ENCODE measurements around the gene UBR2.
"Not testable (repeated sequence)": the region's sequence is repeated elsewhere in the genome, so short reads cannot be mapped to it uniquely, and the experiment has no call there.

Gene UBR2

DNA sequence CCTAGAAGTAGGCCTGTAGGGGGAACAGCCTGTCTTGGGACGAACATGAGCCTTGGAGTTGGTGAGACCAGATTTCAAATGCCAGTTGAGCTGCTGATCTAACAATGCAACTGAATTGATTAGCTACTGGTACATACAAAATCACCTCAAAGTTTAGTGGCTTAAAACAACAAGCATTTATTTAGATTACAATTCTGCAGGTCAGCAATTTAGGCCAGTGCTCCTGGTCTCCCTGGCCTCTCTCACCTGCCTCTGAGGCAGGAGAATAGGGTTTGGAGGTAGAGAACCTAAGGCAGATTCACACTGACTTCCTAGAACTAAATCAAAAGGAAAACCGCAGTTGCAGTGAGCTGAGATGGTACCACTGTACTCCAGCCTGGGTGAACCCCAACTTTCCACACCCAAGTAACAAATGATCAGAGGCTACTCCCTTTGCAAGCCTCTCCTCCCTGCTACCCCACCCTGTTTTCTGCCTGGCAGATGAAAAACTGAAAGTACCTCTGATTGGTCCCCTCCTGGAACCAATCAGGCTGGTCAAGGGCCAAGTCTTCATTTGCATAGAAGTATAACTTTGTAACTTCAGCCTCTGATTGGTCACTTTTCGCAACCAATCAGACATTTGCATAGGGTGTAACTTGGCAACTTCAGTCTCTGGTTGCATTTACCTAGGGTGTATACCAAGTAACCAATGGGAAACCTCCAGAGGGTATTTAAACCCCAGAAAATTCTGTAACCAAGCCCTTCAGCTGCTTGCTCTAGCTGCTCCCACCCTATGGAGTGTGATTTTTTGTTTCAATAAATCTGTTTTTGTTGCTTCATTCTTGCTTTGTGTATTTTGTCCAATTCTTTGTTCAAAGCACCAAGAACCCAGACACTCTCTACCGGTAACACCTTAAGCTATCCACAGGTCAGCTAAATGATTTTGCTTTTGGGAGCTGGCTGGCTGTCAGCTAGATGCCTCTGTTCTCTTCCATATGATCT, 8.1 kb upstream of the UBR2 start:
- no peak for DNase-seq

DNA sequence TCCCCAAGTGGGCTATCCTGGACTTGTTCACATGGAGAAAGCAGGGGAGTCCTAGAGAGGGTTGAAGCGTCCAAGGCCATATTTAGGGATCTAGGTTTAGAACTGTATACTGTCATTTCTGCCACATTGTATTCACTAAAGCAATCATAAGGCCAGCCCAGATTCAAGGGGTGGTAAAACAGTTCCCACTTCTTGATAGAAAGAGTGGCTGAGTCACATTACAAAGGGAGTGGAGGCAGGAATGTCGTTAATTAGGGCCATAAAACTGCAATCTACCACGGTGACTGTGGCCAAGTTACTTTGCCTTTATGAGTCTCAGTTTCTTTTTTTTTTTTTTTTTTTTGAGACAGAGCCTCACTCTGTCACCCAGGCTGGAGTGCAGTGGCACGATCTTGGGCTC, 7.4 kb upstream of the UBR2 start:
- no peak for DNase-seq

DNA sequence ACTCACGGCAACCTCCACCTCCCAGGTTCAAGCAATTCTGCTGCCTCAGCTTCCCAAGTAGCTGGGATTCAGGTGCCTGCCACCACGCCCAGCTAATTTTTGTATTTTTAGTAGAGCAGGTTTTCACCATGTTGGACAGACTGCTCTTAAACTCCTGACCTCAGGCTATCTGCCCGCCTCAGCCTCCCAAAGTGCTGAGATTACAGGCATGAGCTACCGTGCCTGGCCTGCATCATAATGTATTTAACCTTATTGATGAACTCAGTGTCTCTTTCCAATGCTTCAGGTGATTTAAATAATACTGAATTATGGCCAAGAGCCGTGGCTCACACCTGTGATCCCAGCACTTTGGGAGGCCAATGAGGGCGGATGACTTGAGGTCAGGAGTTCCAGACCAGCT, 4.6 kb upstream of the UBR2 start:
- not testable (repeated sequence) for DNase-seq

DNA sequence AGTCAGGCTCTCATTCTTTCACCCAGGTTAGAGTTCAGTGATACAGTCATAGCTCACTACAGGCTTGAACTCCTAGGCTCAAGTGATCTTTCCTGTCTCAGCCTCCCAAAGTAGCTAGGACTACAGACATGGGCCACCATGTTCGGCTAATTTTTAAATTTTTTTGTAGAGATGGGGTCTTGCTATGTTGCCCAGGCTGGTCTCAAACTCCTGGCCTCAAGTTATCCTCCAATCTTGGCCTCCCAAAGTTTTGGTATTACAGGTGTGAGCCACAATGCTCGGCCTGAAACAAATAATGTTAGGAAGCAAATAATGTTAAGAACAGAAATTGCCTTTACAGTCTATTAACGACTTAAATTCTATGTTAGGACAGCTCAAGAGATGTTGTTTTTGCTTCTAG, 1.8 kb upstream of the UBR2 start:
- no peak for DNase-seq

DNA sequence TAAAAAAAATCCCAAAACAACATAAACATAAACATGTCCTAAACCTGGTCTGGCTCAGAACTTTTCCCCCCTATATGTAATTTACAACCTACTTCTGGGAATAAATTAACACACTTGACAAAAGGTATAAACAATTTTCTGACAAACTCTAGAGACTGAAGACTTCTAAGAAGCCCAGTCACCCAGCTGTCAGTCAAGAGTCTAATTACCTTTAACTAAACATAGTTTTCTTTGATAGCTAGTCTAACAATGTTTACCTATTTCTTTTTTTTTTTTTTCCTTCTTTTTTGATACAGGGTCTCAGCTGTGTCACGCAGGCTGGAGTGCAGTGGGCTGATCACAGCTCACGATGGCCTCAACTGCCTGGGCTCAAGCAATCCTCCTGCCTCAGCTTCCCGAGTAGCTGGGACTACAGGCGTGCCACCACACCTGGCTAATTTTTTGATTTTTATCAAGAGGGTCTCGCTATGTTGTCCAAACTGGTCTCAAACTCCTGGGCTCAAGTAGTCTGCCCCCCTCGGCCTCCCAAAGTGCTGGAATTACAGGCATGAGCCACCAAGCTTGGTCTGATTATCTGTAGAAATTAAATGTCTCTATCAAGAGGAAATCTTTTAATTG, 932 bp upstream of the UBR2 start:
- DNase-seq, result no peak

DNA sequence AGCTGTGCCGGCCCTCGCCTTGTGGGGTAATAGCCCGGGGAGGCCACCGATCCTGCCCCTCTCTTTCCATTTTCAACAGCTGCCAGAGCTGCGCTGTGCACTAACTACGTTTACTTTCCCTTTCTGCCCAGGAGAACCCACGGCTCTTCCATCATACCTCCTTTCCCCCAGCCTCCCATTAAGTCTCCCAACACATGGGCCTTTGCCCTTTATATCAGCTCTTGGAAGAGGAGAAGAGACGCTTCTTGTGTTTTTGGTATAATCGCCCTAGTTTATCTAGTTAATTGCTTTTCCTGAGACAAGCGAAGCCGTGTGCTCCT, 637 bp downstream of the UBR2 start:
- no peak for DNase-seq

DNA sequence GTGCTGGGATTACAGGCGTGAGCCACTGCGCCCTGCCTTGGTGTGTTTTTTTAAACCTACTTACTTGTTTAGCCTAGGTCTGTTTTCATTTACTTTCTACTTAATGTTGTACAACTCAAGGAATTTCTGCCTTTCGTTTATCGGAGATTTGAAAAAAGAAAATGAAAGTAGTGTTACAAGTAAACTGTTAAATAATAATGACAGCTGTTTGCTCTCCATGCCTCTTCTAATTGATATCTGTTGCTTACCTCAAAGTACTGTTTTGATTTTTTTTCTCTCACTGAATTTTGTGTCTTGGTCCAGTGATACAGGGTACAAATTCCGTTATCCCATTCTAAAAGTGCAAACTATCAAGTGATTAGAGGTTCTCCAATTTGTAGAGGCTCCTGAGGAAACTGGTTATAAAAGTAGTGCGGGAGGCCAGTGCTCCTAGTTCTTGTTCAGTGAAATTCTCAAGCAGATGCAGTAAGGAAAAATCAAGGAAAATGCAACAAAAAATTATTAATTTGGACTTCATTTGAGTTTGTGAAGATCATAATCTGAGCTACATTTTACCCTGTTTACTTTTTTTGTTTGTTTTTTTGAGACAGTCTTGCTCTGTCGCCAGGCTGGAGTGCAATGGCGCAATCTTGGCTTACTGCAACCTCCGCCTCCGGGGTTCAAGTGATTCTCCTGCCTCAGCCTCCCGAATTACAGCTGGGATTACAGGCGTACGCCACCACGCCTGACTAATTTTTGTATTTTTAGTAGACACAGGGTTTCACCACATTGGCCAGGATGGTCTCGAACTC, 2.2 kb downstream of the UBR2 start:
- no peak for DNase-seq

DNA sequence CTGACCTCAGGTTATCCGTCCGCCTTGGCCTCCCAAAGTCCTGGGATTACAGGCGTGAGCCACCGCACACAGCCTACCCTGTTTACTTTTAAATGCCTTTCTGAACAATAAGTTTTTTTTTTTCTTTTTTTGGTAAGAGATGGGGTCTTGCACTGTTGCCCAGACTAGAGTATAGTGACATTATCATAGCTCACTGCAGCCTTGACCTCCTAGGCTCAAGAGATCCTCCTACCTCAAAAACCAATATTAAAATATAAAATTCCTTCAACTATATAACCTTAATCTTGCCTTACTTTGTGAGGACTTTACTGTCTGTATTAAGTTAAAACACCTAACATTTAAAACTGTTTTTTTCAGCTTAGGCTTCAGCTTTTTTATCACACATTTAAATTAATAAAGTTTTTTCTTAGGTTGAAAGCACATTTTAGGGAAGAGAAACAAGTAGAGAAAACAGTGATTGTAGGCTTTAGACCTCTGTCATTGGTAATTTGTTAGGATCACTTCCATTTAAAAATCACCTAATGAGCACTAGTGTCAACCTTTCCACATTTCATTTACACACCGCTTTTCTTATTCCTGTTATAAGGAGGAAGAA, 2.9 kb downstream of the UBR2 start:
- DNase-seq, result no peak

DNA sequence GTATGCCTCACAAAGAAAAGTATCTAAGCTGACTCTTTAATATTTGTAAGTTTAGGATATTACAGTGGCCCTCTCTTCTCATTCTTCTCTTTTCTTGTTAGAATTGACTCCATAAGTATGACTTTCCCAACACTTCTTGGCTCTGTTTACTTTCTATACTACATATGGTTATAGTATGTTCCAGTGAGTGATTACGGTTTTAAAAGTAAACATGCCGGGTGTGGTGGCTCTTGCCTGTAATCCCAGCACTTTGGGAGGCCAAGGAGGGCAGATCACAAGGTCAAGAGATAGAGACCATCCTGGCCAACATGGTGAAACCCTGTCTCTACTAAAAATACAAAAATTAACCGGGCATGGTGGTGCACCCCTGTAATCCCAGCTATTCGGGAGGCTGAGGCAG, 3.4 kb downstream of the UBR2 start:
- not testable (repeated sequence) for DNase-seq

DNA sequence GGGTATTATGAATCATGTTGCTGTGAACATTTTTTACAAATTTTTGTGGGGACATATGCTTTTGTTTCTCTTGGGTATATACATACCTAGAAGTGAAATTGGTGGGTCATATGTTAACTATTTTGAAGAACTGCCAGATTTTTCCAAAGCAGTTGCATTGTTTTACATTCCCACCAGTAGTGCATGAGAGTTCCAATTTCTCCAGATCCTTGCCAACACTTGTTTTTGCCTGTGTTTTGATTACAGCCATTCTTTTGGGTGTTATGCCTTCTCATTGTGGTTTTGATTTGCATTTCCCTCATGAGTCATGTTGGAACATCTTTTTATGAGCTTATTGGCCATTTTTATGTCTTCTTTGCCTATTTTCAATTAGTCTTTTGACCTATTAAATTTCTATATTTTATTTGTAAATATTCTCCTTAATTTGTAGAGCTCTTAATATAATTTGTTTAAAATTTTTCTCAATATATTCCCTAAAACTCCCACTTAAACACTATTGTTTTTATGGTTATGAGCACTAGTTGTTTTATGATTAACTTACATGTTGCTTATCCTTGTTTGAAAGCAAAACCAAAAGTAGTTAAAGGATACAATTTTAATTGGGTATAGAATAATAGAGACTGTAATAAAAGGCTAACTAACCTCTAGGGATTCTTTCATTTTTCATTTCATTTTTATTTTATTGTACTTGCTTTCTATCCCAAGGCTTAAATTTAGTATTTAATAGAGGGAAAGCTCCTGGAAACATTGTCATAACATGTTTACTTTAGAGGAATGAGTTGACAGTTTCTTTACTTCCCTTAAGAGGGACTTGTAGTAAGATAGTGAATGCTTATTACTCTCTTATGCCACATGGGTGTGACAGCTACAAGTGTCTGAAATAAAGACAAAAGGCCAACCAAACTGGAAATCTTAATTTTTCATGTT, 5.5 kb downstream of the UBR2 start:
- DNase-seq, result no peak

DNA sequence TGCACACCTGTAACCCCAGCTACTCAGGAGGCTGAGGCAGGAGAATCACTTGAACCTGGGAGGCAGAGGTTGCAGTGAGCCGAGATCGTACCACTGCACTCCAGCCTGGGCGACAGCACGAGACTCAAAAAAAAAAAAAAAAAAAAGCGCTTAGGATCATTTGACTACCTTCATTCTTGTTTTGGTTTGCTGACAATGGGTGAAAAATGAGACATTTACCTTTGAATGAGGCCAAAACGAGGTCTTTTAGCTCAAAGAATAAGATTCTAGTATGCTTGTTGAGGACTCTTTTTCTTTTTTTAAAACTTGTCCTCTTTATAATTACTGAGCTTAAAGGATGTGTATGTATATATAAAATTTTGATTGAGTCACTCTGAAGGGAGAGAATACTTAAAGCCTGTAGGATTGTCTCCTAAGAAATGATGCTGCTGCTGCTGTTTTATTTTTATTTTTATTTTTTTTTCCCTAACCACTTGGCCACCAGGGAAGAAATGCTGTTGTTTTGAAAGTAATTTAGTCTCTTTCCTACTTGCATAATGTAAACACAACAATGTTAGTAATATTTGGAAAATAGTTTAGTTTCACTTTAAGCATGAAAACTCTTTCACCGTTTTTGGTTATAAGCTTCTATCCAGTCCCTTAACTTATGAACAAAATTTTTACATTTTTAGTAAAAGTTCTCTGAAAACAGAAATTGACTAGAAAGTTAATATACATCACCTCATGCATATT, 7.9 kb downstream of the UBR2 start:
- DNase-seq, result no peak

DNA sequence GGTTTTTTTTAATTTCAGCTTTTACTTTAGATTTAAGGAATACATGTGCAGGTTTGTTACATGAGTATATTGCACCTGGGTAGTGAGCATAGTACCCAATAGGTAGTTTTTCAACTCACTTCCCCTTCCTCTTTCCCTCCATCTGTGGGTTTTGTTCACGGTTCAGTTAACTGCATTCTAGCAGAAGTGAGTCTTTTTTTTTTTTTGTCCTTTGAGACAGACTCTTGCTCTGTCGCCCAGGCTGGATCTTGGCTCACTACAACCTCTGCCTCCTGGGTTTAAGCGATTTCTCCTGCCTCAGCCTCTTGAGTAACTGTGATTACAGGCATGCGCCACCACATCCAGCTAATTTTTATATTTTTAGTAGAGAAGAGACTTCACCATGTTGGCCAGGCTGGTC, 8.7 kb downstream of the UBR2 start:
- no peak for DNase-seq

DNA sequence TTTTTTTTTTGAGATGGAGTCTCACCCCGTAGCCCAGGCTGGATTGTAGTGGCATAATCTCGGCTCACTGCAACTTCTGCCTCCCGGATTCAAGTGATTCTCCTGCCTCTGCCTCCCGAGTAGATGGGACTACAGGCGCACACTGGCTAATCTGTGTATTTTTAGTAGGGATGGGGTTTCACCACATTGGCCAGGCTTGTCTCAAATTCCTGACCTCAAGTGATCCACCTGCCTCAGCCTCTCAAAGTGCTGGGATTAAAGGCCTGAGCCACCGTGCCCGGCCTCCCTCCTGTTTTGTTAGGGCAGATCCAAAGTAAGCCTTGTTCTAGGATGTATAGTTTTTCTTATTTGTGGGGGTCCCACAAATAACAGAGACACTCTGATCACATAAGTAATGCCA, 12.7 kb downstream of the UBR2 start:
- not testable (repeated sequence) for DNase-seq

DNA sequence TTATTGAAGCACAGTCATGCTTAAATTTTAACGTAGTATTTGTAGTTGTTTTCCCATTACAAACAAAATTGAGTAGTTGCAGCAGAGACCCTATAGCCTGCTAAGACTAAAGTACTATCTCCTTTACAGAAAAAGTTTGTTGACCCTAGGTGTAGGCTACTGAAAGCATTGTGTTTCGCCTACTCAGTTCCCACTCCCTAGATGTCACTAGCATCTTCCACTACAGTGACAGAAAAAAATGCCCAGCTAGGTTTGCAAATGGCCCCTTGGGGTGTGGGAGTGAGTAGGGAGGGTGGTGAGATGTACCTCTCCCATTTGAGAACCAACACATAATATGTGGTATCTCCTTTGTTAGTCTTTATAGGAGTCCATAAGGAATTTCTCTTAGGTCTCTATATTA, 34.5 kb downstream of the UBR2 start:
- no peak for DNase-seq

DNA sequence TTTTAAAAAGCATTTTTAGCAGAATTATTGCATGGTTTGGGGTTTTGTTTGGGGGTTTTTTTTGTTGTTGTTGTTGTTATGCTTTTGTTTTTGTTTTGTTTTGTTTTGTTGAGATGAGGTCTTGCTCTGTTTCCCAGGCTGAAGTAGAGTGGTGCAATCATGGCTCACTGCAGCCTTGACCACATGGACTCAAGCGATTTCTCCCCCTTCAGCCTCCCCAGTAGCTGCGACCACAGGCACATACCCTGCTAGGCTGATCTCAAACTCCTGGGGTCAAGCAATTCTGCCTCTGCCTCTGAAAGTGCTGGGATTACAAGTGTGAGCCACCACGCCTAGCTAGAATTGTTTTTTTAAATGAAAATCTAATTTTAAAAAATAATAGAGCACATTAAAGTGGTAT, 35.7 kb downstream of the UBR2 start:
- no peak for DNase-seq

DNA sequence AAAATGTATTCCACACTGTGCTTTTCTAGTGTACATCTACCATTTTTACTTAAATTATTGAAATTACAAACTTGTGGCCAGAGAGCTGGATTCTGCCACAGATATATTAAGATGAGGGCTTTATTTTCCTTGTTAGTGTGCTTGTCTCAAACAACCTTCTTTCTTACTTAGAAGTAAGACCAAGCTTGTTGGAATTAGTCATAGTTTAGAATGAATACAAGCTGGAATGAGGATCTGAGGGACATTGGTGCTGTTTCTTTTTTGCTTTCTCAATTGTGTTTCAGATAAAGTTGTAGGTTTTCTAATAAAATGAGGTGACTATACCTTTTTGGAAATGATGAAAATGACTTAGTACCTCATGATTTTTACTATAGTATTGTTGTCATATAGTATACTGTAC, 40.3 kb downstream of the UBR2 start:
- DNase-seq, result no peak

DNA sequence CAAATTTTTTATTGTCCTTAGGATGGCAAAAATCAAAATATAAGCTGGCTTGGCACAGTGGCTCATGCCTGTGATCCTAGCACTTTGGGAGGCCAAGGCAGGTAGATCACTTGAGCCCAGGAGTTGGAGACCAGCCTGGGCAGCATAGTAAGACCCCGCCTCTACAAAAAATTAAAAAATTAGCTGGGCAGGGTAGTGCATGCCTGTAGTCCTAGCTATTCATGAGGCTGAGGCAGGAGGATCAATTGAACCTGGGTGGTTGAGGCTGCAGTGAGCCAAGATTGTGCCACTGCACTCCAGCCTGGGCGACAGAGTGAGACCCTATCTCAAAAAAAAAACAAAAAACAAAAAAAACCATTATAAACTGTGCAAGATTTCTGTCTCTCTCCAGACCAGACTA, 40.9 kb downstream of the UBR2 start:
- not testable (repeated sequence) for DNase-seq

DNA sequence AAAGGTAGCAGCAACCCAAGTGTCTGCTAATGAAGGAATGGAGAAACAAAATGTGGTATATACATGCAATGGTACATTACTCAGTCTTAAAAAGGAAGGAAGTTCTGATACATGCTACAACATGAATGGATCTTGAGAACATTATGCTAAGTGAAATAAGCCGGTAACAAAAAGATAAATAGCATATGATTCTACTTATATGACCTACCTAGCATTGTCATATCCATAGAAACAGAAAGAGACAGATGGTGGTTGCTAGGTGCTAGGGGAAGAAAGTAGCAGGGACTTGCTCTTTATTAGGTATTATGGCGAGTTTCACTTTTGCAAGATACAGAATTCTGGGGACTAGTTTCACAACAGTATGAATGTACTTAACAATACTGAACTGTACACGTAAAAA, 46.6 kb downstream of the UBR2 start:
- DNase-seq, result no peak

DNA sequence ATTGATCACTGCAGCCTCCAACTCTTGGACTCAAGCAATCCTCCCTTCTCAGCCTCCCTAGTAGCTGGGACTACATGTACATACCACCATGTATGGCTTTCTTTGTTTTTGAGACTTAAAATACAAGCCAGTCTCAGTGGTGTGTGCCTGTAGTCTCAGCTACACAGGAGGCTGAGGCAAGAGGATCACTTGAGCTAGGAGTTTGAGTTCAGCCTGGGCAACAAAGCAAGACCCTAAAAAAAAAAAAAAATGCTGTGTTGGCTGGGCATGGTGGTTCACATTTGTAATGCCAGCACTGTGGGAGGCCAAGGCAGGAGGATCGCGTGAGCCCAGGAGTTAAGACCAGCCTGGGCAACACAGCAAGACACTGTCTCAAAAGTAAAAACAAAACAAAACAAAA, 51.7 kb downstream of the UBR2 start:
- DNase-seq, result no peak

DNA sequence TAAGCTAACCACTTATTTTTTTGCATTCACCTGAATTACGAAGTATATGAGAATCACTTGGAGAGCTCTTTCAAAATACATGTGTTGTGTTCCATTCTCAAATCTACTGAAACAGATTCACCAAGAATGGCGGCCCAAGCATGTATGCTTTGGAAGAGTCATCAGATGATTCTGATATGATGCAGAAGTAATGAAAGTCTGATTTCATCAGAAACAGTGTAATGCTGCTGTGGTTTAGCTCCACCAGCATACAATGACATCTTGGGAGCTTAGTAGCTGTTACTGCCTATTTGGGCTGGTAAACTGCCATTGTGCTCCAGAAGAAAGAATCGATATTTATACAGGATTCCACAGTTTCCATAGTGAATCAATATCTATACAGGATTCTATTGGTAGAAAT, 52.9 kb downstream of the UBR2 start:
- no peak for DNase-seq

DNA sequence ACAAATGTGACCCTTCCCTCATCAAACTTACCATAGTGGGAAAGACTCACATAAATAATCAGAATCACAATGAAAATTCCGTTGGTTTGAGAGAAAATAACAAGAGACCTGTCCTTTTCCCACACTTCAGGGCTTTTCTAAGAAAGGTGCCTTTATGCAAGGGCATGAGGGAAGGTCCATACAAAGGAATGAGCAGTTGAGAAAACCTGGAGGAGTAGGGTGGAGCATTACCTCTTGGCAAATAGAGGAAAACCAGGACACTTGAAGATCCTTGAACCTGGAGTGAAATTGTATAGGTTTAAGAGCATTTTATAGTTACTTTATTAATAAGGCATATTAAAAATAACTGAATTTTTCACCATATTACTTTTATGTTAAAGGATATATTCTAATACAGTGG, 54.3 kb downstream of the UBR2 start:
- DNase-seq, result no peak

DNA sequence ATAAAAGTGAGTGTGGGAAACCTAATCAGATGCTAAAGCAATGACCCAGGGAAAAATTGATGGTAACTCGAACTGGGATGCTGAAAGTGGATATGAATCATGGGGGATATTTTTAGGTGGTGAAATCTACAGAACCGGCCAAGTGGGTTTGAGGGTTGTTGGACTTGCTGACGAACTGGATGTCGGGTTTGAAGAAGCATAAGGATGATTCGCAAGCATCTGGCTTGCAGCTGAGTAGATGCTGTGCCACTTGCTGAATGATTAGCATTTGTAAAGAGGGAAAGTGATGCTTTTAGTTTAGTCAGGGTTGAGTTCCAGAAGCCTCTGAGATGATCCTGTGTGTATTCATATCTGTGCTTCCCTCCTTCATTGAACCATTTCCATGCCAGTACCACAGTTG, 54.9 kb downstream of the UBR2 start:
- DNase-seq, result no peak

All from activated effector memory CD4-positive, alpha-beta T cell treated with Interleukin-2 at 50 U/mL for 16 hours (primary cell).